ENCODE data around the gene AGO4.
"Not testable (repeated sequence)": the region's sequence is repeated elsewhere in the genome, so short reads cannot be mapped to it uniquely, and the experiment has no call there.

Gene AGO4

GRCh38 chr1:35886577-35887431 is 79.0 kb downstream of the AGO4 start:
- H3K4me1 Mint-ChIP-seq: peaks cover 40% of the 10 kb centered on the region
- H3K4me3 Mint-ChIP-seq: no peak overlapping the region
- no peaks in the 10 kb centered on the region for H3K9me3 Mint-ChIP-seq
- peaks cover 15% of the 10 kb centered on the region for H3K36me3 Mint-ChIP-seq
- DNase-seq: no peak
- peaks cover 4% of the 10 kb centered on the region for H3K27me3 Mint-ChIP-seq
- no peak overlapping the region for H3K27ac Mint-ChIP-seq
- CTCF ChIA-PET: interaction anchor here (1.0 kb wide), 1 partner anchor 248 kb away, joined by 3 read pairs; no protein-coding TSS in a partner anchor

DNA sequence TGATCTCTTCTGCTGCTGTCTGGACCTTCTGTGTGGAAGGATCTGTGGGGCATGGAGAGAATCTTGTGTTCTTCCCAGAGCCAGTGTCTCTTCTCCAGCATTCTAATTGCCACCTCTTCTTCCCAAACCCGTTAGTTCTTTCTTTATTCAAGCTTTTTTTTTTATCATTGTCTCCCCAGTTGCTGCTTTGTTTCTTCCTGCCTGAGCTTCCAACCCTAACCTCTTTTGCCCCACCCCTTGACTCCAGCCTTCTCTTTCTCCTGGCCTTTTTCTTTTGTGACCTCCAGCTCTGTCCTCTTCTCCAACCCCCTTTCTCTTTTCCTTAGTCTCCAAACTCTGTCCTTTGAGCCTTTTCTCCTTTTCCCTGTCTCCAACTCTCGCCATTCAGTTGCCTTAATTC is 79.7 kb downstream of the AGO4 start:
- H3K27me3 Mint-ChIP-seq: no peaks in the 10 kb centered on the region
- H3K4me1 Mint-ChIP-seq: peaks cover 33% of the 10 kb centered on the region
- H3K27ac Mint-ChIP-seq: peak overlapping the region; percentile 16
- H3K36me3 Mint-ChIP-seq: peaks cover 15% of the 10 kb centered on the region
- no peak for DNase-seq
- CTCF ChIA-PET: interaction anchor here (1.0 kb wide), 1 partner anchor 247 kb away, joined by 3 read pairs; no protein-coding TSS in a partner anchor
- H3K4me3 Mint-ChIP-seq: no peak overlapping the region
- no peaks in the 10 kb centered on the region for H3K9me3 Mint-ChIP-seq

DNA sequence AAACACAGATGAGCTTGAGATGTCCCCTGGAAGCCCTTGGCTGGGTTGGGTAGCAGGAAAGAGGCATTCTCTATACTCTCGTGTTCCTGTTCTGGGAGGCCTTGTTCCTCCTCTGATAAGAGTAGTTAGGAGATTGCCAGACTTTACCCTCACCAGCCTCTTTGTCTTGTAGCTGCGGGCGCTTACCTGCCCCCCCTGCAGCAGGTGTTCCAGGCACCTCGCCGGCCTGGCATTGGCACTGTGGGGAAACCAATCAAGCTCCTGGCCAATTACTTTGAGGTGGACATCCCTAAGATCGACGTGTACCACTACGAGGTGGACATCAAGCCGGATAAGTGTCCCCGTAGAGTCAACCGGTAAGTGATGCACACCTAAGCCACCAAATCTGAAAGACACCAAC is 80.4 kb downstream of the AGO4 start:
- DNase-seq: no peak
- Mint-ChIP-seq H3K9me3 (no peaks in the 10 kb centered on the region), H3K4me1 (peaks cover 30% of the 10 kb centered on the region), H3K27ac (no peak overlapping the region), H3K4me3 (no peak overlapping the region), H3K27me3 (no peaks in the 10 kb centered on the region), H3K36me3 (peaks cover 17% of the 10 kb centered on the region)
- CTCF ChIA-PET: no interaction called here

DNA sequence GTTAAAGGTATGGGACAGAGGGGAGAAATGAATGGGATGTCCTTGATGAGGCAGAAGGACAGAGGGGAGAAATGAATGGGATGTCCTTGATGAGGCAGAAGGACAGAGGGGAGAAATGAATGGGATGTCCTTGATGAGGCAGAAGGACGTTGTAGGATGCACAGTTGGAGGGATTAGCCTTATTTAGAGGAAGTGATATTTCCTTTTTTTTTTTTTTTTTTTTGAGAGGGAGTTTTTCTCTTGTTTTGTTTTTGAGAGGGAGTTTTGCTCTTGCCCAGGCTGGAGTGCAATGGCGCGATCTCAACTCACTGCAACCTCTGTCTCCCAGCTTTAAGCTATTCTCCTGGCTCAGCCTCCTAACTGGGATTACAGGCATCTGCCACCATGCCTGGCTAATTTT is 81.2 kb downstream of the AGO4 start:
- CTCF ChIA-PET, H3K27me3 Mint-ChIP-seq, DNase-seq, H3K4me3 Mint-ChIP-seq, H3K9me3 Mint-ChIP-seq, H3K27ac Mint-ChIP-seq: not testable (repeated sequence)
- Mint-ChIP-seq H3K4me1 (peaks cover 26% of the 10 kb centered on the region), H3K36me3 (peaks cover 22% of the 10 kb centered on the region)

DNA sequence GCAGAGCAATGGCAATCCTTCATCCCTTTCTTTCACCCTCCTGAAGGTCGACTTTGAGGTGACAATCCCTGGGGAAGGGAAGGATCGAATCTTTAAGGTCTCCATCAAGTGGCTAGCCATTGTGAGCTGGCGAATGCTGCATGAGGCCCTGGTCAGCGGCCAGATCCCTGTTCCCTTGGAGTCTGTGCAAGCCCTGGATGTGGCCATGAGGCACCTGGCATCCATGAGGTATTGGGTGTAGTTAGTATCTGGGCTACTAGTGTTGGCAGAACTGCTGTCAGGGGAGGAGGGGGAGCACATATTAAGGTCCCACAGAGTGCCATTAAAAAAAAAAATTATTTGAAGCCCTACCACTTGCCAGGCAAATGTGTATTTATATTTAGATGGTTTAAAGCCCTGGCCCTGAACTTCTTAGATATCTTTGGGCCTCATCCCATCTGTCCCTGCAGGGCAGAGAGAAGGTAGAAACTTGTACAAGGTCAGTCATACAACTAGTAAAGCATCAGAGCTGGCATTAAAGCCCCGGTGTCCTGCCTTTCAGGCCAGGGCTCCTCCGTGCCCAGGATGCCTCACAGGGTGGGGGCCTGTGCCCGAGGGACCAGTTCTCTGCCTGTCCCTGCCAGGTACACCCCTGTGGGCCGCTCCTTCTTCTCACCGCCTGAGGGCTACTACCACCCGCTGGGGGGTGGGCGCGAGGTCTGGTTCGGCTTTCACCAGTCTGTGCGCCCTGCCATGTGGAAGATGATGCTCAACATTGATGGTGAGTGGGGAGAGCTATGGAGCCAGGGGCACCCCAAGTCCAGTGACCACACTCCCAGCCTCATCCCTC is 85.4 kb downstream of the AGO4 start:
- Mint-ChIP-seq H3K4me1 (no peaks in the 10 kb centered on the region), H3K27me3 (no peaks in the 10 kb centered on the region), H3K27ac (no peak overlapping the region), H3K36me3 (peaks cover 27% of the 10 kb centered on the region), H3K4me3 (no peak overlapping the region), H3K9me3 (no peaks in the 10 kb centered on the region)
- DNase-seq: no peak
- CTCF ChIA-PET: no interaction called here

- Mint-ChIP-seq H3K4me1 (no peaks in the 10 kb centered on the region), H3K9me3 (no peaks in the 10 kb centered on the region), H3K36me3 (peaks cover 22% of the 10 kb centered on the region), H3K27ac (no peak overlapping the region), H3K4me3 (no peak overlapping the region), H3K27me3 (no peaks in the 10 kb centered on the region)
- no peak for DNase-seq
- CTCF ChIA-PET: no interaction called here
Observed at GRCh38 chr1:35894183-35894582, 86.4 kb downstream of the AGO4 start.

- CTCF ChIA-PET: interaction anchor here (2.5 kb wide), 1 partner anchor 11 kb away, joined by 6 read pairs; the partner anchor contains the start of gene AGO1
Observed at GRCh38 chr1:35894656-35895055, 86.8 kb downstream of the AGO4 start.

GRCh38 chr1:35899941-35900340 is 92.1 kb downstream of the AGO4 start:
- Mint-ChIP-seq H3K27me3 (no peaks in the 10 kb centered on the region), H3K9me3 (no peaks in the 10 kb centered on the region), H3K36me3 (peaks cover 9% of the 10 kb centered on the region), H3K27ac (no peak overlapping the region), H3K4me1 (no peaks in the 10 kb centered on the region), H3K4me3 (no peak overlapping the region)
- CTCF ChIA-PET: interaction anchor here (0.6 to 1.4 kb wide), 4 partner anchors 17 to 187 kb away, joined by 3 to 6 read pairs (median 4); partner anchors contain the start of gene AGO1
- DNase-seq: no peak

More at GRCh38 chr1:35894656-35895055, 86.8 kb downstream of the AGO4 start:
- Mint-ChIP-seq H3K27me3 (no peaks in the 10 kb centered on the region), H3K4me1 (no peaks in the 10 kb centered on the region), H3K27ac (no peak overlapping the region), H3K9me3 (no peaks in the 10 kb centered on the region), H3K36me3 (peaks cover 22% of the 10 kb centered on the region), H3K4me3 (no peak overlapping the region)
- no peak for DNase-seq

DNA sequence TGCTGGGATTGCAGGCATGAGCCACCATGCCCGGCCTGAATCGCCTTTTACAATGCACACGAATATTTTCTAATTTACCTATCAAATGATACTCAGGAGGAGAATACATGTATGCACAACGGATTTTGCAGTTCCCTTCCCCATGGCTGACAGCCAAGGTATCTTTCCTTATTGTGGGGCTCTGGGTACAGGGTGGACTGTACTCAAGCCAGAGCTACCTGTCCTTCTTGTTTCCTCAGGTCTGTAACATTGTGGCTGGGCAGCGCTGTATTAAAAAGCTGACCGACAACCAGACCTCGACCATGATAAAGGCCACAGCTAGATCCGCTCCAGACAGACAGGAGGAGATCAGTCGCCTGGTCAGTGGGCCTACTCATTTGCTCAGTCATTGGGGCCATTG is 93.4 kb downstream of the AGO4 start:
- Mint-ChIP-seq H3K27ac (no peak overlapping the region), H3K36me3 (peaks cover 6% of the 10 kb centered on the region), H3K4me3 (no peak overlapping the region), H3K27me3 (no peaks in the 10 kb centered on the region), H3K9me3 (no peaks in the 10 kb centered on the region), H3K4me1 (no peaks in the 10 kb centered on the region)
- DNase-seq: no peak
- CTCF ChIA-PET: interaction anchor here (0.6 kb wide), 1 partner anchor 567 kb away, joined by 3 read pairs; no protein-coding TSS in a partner anchor

- CTCF ChIA-PET: no interaction called here
- no peaks in the 10 kb centered on the region for H3K27me3 Mint-ChIP-seq
- no peak overlapping the region for H3K4me3 Mint-ChIP-seq
- no peak overlapping the region for H3K27ac Mint-ChIP-seq
- DNase-seq: no peak
- H3K9me3 Mint-ChIP-seq: no peaks in the 10 kb centered on the region
- peaks cover 8% of the 10 kb centered on the region for H3K36me3 Mint-ChIP-seq
- H3K4me1 Mint-ChIP-seq: no peaks in the 10 kb centered on the region
Observed at GRCh38 chr1:35902671-35903070, 94.9 kb downstream of the AGO4 start.

Measured in activated naive CD4-positive, alpha-beta T cell treated with anti-CD3 and anti-CD28 coated beads, Interleukin-2, amount 10 ng/mL, durations not matched to agents 7 days and 5 days (primary cell).